HG03558 (cell line): ENCODE results near the gene KXD1.
"Not testable (repeated sequence)": the region's sequence is repeated elsewhere in the genome, so short reads cannot be mapped to it uniquely, and the experiment has no call there.

Experiments used
- ATAC-seq: cut with Tn5 transposase; IDR thresholded peaks from one replicate; pipeline ENCODE4 v1.9.1; 2021; ENCODE audit warnings: moderate number of reproducible peaks; ENCODE audit not compliant: unreplicated experiment; ENCODE audit errors: extremely low read depth

Gene KXD1

DNA sequence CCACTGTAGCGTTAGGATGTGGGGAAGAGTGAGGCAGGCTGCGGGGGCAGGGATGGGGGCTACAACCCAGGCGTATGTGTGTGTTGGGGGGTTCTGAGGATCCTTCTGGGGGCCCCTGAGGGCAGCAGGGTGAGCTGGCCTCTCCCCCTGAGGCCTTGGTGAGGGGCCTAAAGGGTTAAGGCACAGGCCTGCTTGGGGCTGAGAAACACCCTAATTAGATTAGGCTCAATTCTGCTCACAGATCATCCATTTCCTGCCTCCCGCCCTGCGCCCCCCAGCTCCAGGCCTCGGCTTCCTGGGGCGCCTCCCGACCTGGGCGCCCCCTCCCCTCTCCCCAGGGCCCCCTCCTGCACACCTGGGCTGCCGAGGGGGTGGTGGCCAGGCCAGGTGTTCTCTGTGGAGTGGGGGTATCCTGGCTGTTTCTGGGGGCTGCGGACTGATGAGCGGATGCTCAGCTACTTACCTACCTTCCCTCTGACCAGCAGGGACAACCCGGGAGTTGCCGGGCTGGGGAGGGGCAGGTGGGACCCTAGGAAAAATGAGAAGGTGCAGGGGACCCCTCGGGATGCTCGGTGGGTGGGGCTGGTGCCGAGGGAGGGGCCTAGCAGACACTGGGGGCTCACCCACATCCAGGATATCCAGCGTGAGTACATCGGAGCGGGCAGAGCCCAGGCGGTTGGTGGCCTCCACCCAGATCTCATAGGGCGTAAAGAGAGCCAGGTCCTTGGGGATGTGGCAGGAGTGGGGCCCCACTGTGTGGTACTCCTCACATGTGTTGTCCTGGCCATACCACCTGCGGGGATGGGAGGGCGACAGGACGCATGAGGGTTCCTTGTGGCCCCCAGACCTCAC, 40.4 kb downstream of the KXD1 start:
- no peak for ATAC-seq

DNA sequence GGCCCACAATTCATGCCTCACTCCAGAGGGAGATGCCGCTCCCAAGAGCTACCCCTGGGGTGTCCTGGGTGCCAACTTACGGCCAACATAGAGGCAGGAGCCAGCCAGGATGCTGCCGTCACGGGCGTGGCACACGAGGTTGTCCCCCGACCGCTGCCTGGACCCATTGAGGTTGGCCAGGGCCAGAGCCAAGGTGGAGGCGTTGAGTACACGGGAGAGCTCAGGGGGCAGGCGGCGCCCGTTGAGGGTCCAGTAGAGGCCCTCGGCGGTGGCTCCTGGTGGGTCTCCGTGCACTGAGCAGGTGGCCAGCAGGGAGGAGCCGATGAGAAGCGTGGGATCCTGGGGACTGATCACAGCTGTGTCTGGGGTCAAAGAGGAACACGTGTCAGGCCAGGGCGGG, 41.8 kb downstream of the KXD1 start:
- no peak for ATAC-seq

DNA sequence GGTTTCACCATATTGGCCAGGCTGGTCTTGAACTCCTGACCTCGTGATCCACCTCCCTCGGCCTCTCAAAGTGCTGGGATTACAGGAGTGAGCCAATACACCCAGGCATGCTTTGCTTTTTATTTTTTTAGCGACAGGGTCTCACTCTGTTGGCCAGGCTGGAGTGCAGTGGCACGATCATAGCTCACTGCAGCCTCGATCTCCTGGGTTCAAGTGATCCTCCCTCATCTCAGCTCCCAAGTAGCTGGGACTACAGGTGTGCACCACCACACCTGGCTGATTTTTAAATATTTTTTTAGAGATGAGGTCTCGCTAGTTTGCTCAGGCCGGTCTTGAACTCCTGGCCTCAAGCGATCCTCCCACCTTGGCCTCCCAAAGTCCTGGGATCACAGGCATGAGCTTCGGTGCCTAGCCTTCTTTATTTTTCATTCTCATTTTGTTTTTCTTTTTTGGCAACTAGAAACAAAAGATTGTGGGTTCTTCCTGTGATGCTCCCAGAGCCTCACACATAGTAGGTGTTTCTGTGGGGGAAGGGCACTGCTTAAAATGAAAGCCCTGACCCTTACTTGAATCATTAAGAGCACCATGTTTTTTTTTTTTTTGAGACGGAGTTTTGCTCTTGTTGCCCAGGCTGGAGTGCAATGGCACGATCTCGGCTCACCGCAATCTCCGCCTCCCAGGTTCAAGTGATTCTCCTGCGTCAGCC, 43.2 kb downstream of the KXD1 start:
- ATAC-seq: not testable (repeated sequence)

DNA sequence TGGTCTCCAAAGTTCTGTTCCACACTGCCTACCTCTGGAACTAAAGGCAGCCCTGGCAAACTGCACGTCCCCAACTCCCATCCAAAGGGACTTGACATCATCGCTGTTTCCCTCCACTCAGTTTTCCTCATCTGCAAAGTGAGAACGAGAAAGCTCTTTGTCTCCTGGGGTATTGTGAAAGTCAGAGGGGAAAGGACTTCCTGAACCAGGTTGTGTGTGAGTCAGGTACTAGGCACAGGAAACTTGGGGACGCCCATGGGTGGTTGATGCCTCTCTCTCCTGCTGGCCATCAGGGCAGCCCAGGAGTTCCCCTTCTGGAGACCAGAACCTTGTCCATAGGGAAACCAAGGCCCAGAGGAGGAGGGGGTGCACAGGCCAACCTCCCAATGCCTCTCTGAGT, 44.2 kb downstream of the KXD1 start:
- no peak for ATAC-seq

DNA sequence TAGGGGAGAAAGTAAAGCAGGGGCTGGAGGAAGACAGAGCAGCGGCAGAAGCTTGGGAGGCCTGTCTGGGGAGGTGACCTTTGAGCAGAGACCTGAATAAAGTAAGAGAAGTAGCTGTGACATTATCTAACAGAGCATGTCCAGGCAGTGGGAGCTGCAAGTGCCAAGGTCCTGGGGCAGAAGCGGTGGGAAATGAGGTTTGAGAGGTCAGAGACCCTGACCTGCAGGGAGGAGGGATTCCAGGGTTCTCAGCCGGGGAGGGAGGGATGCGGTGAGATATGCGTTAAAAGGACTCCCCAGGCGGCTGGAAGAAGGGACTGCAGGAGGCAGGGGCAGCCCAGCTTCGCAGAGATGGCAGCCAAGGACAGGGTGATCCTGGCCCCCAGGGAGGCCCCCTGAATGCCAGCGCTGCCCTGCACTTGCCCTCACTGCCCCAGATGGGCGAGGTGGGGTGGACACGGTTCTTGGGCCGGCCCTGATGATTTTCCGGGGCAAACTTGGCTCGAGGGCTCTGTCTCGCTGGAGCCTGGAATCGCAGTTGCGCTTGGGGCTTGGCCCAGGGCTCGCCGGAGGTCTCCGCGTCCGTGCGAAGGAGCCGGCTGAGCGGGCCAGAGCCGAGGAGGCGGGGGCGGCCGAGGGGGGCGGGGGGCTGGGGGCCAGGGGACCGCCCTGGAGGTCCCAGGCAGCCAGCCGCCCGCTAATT, 45.7 kb downstream of the KXD1 start:
- ATAC-seq: no peak

DNA sequence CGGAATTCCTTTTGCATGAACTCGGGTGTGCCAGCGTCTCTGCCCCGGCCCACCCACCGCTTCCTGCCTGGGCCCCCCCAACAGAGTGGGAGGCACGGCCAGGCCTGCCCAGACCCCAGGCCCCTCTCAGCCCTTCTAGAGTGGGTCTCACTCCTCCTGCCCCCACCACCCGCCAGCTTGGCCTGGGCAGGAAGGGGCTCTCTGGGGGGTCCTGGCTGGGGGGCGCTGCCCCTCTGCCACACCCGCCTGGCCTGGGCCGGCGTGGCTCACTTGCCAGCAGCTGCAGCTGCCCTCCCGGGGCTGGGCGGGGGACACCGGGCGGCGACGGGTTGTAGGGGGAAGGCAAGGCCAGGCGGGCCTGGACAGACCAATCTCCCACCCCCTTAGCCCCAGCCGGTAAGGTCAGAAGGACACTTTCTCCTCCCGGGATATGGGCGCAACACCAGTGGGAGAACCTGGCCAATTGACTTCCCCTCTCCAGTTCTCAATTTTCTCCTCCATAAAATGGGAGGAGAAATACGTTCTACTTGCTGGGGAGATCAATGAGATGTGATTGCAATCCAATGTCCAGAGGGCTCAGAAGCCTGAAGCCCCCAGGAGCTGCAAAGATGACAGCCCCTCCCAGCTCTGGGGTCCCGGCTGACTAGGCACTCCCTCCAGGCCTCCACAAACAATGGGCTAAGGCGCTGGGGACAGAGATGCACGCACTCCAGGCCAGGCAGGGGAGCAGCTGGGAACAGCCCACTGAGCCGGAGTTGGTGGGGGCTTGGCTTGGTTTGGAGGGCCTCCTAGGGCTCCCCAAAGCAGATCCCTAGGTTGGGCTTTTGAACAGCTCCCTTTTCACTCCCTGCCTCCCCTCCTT, 46.5 kb downstream of the KXD1 start:
- no peak for ATAC-seq

DNA sequence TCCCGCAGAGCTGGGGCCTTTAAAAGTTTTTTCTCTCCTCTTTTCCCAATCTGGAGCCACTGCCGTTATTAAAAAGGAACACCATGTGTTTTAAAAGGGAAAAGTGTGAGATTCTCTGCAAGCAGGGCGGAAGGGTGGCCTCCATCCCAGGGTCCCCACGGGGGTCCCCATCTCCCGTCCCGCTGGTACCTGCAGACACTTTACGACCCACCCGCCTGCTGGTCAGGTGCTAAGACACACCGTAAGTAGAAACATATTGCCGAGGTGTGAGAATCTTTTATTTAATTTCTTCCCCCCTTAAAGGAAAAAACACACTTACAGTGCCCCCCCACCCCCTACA, 47.1 kb downstream of the KXD1 start:
- ATAC-seq: no peak

DNA sequence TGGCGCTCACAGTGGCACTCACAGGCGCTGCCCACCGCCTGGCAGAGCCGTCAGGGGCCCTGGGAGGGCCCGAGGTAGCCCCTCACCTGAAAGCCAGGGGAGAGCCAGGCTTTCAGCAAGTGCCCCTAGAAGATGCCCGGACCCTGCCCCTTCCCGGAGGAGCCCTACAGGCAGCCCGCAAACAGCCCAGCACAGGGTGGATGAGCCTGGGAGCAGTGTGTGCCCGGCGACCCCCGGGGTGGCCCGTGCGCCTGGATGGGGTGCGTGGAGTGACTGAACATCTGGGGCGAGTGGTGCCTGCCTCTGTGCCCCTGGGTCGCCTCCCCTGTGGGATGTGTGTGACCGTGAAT, 47.5 kb downstream of the KXD1 start:
- no peak for ATAC-seq

DNA sequence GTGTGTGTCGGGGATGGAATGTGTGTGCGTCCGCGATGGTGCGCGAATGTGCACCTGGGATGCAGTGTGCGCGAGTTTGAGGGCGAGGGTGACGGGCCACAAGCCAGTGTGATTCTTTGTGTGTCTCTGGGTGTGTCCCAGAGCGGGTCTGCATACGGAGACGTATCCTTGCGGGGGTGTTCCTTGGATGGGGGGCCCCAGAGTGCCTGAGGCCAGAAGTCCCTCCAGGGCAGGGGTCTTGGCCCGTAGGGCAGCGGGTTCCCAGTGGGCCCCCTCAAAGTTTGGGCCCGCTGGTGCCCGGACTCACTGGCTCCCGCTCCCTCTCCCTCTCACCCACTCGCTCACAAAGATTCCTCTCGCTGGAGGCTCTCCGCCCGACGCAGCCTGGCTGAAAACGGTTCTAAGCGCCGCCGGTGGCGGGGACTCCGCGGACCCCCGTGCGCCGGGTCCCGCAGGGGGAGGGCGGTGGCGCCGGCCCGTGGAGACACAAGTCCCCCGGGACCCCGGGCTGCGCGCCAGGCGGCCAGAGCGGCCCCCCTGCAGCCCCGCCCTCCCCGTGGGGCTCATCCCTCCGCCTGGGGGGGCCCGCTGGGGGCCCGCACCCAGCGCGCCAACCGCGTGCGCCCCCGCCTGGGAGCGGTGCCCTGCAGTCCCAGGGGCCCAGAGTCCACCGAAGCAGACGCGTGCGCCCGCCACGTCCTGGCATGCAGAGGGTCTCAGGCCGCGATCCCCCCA, 48.0 kb downstream of the KXD1 start:
- no peak for ATAC-seq

DNA sequence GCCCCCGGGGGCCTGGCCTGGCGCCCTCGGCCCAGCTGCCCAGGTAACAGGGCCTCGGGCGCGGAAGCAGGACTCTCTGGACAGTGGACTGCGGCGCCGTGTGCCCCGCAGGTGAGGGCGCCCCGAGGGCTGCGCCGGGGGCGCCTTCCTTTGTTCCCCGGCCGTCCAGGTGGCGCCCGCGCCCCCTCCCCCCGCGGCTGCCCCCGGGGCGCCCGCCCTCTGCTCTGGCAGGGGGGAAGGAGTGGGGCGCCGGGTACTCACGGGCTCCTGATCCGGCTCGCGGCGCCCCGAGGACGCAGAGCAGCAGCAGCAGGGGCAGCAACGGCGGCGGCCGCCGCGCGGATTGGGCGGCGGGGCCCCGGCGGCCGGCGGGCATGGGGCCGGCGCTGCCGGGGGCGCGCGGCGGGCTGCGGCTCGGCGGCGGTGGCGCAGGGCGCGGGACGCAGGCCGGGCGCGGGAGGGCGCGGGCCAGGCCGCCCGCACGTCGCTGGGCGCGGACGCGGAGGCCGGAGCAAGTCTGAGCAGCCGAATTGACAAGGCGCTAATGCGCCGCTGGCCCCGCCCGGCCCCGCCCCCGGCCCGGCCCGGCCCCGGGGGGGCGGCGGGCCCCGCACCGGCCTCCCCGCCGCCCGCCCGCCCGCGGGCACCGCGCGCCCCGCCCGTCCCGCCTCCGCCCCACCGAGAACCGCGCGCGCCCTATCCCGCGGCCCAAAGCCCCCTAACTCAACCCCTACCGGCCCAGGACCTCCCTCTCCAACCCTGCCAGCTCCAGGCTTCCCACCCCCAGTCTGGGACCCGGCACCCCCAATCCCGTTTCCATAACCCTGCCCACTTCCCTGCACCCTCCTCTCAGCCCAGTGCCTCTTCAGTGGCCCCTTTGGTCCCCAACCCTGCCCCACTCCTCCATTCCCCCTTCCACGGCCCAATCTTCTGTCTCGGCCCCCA, 48.9 kb downstream of the KXD1 start, which contains the start of gene CRLF1:
Gene CRLF1 (minus strand): TSS at position 519 of the 945 bp plus-strand sequence. CDS start 143 bp downstream, at position 376.
- ATAC-seq: no peak

DNA sequence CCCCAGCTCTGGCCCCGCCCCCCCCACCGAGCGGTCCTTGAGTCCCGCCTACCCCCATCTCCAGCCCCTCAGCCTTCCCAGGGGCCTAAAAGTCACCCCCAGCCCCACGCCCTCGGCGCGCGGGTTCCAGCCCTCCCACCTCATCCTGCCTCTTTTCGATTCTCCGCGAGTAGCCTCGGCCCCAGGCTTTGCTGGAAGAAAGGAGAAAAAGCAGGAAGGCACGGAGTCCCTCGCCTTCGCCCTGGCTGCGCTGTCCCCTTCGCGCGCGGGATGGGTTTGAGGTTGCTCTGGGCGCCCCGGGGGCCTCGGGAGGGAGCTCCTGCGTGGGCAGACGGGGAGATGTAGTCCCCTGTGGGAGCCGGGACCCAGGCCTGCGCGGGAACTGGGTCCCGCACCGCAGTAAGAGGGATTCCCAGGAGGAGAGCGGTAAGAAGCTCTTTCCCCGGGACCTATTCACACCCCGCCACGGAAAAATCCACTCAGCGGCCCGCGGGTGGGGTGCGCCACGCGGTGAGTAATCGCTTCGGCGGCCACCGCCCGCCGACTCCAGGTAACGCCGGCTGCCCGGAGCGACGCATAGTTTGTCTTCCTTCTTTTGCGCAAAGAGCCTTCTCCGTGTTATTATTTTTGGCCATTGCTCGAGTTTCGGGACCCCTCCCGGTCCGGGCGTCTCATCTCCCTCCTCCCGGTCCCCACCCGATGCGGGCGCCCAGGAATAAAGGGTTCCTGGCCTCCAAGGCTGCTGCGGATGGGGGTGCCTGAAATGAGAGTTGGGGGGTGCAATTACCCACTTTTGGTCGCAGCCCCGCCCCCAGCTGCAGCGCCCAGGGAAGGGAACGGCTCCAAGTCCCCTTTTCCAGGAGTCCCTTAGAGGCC, 49.8 kb downstream of the KXD1 start:
- no peak for ATAC-seq

DNA sequence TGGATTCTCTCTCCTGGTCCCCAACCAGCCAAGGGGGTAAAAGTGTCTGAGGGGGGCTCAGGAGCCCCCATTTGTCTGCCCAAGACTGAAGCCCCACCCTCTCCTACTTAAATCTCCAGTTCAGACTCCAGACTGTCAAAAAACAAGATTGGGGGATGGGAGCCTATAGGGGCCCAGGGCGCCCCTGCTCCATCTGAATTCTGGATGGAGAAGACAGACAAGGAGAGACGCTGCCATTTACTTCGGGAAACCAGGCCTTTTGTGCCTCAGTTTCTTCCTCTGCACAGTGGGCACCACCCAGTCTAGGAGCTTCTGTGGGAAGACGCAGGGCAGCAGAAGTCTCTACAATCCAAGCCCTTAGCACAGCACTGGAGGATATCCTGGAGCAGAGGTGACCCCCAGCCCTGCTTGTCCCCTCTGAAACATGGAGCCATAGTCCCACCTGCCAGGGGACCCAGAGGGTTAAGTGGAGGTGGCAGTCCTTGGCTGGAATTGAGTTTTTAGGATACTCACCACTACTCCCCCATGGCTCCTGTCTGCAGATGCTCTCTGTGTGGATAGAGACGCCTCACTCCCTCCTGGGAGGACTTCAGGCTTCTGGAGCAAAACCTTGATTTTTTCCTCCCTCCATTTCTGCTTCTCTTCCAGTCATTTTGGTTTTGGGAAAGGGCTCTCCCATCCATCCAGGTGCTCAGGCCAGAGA, 50.6 kb downstream of the KXD1 start:
- ATAC-seq: no peak

DNA sequence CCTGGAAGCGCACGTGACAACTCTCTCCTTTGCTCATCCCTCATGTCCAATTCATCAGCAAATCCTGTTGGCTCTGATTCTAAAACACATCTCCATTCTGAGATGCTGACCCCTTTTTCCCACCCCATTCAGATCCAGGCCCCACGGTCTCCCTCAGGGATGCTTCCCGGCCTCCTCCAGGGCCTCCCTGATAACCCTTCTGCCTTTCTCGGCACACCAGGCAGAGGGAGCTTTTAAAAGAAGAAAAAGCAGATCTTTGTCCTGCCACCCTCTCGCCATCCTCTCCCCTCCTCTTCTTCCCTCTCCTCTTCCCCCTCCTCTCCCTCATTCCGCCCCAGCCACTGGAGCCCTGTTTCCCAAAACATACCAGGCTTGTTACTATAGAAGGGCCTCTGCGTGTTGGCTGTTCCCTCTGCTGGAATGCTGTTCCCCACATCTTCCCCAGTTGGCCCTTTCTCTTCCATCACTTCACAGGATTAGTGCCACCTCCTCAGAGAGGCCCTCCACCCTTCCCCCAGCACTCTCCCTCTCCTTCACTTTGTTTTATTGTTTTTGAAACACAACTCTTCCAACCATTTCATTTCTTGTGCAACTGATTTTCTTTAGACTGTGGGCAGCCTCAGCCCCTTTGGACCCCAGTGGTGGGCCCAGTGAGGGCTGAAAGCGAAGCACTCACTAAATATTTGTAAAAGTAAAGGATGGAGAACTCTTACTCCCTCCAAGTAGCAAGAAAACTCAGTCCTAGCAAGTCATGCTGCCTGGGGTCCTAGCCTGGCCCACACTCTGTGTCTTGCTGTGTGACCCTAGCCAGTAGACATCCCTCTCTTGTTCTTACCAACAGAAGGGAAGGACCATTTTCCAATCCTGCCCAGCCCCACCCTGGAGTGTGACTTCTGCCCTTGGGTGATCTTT, 51.4 kb downstream of the KXD1 start:
- ATAC-seq: no peak

DNA sequence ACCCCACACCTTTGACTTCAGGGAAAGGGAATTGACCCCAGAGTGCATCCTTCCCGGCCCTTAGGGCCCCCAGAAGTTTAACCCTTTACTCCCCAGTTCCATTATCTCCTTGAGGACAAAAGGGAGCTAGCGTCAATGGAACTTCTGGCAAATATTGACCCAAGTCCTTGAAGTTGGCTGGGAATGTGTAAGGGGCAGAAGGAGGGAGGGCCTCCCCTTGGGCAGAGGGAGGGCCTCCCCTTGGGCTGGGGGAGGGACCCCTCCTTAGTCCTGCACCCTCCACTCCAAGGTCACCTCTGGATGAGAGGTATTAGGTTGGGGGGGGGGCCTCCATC, 52.0 kb downstream of the KXD1 start:
- no peak for ATAC-seq

DNA sequence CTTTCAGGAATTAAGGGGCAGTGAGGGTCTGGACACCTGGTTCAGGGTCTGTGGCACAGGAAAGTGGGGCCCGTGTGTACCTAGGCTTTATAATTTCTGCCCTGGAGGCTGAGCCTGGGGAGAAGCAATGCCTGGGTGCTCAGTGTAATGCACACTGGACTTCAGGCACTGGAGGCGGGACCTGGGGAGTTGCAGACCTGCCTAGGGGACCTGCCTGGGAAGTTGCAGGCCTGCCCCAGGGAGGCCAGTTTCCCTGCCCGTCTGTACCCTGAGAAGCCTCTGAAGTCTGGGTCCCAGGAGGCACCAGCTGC, 52.5 kb downstream of the KXD1 start:
- no peak for ATAC-seq

DNA sequence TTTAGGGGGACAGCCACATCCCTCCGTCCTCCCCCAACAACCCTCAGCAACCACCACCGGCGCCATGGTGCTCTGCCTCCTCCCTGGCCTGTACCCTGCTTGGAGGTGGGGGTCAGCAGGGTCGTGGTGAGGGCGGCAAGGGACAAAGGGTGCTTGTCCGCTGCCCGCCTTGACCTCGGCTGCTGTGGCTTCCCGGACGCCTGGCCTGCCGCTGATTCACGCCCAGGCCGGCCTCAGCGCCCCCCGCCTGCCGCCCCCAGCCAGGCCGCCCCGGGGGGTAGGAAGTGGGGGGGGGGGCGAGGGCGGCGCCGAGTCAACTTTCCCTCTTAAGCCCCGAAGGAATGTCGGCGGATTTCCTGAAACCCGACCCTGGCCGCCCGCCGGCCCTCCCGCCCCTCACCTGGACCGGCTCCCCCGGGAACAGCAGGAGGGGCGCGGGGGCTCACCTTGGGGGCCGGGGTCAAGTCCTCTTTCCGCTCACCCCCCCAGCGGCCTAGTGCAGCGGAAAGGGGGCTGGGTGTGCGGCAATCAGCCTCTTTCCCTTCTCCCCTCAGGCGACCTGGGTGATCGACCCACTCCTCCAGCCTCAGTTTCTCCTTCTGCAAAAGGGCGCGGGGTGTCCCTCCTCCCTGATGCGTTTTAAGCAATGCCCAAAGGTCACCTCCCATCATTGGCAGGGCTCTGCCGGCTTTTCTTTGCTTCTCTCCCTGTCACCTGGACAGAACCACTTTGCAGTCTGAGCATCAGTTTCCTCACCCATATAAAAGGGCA, 53.1 kb downstream of the KXD1 start:
- ATAC-seq: no peak
